A549 (cell line): ENCODE results near the gene GMDS.
A peak's percentile ranks its signal among the peaks of the same experiment; 100 is the strongest.

Source experiments
- CHD2 ChIP-seq: fragments of 150-350 bp; IDR thresholded peaks from 2 replicates; pipeline ENCODE4 v1.6.1; 2014; ENCODE audit warnings: low read length; ENCODE audit not compliant: partially characterized antibody
- EHMT2 ChIP-seq: fragments of 200-600 bp; sonication (generic); IDR thresholded peaks from 2 replicates; pipeline ENCODE4 v1.6.1; 2016; ENCODE audit warnings: antibody characterized with exemption, low read depth, mild to moderate bottlenecking, moderate library complexity
- HOXB13 ChIP-seq: fragments of 250-450 bp; sonication (Bioruptor Pico); IDR thresholded peaks from 2 replicates; pipeline ENCODE4 v1.5.0; 2020; ENCODE audit warnings: low read depth, mild to moderate bottlenecking, moderate library complexity
- PHF8 ChIP-seq: fragments of 200-600 bp; sonication (generic); IDR thresholded peaks from 2 replicates; pipeline ENCODE4 v1.6.1; 2016; ENCODE audit warnings: low read depth, mild to moderate bottlenecking, antibody characterized with exemption, moderate library complexity, borderline replicate concordance
- POLR2A ChIP-seq: IDR thresholded peaks from 2 replicates; pipeline ENCODE4 v1.6.1; 2012; ENCODE audit warnings: mild to moderate bottlenecking, low read length
- TP53 ChIP-seq: fragments of 250-450 bp; sonication (Bioruptor Pico); IDR thresholded peaks from 2 replicates; pipeline ENCODE4 v1.5.0; 2021; ENCODE audit warnings: mild to moderate bottlenecking, moderate library complexity
- ZFP36 ChIP-seq: fragments of 450-650 bp; IDR thresholded peaks from 2 replicates; pipeline ENCODE4 v1.6.1; 2014; ENCODE audit warnings: borderline replicate concordance; ENCODE audit not compliant: partially characterized antibody
- TF ChIP-seq, protein P1 (sequence below): fragments of >200 bp; sonication (Bioruptor Twin); formaldehyde crosslinking; IDR thresholded peaks from 3 replicates; pipeline ENCODE4 v1.5.1; 2016

DNA sequence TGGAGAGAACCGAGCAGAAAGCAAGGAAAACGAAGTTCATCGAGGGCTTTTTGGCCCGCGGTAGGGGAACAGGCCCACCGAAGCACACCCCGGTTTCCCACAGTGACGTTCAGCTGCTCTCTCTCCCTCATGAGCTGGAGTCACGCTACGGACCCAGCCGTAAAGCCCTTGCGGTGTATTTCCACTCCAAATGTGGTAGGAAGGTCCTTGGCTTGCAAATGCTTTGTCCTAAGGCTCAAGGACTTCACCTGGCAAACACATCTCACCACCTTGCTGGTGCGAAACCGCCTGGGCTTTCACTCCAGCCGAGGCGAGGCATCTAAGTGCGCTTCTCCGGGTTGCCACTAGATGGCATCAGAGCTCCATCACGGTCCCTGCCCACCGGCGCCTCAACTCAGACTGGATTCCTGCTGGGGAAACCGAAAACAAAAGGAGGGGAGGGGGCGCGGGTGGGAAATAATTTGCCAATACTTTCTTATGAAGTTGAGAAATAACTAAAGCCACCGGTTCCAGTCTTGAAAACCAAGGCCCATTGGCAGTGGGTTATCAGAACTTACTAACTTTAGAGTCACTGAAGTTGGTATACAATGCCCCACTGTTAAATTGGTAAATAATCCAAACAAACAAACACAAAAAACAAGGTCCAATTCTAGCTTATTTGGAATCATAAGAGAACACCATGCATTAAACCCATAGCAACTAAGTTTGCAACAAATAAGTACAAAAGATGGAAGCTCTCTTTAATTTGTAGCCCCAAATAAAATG is 649.1 kb downstream of the GMDS start:
- TF ChIP-seq, protein P1, sequence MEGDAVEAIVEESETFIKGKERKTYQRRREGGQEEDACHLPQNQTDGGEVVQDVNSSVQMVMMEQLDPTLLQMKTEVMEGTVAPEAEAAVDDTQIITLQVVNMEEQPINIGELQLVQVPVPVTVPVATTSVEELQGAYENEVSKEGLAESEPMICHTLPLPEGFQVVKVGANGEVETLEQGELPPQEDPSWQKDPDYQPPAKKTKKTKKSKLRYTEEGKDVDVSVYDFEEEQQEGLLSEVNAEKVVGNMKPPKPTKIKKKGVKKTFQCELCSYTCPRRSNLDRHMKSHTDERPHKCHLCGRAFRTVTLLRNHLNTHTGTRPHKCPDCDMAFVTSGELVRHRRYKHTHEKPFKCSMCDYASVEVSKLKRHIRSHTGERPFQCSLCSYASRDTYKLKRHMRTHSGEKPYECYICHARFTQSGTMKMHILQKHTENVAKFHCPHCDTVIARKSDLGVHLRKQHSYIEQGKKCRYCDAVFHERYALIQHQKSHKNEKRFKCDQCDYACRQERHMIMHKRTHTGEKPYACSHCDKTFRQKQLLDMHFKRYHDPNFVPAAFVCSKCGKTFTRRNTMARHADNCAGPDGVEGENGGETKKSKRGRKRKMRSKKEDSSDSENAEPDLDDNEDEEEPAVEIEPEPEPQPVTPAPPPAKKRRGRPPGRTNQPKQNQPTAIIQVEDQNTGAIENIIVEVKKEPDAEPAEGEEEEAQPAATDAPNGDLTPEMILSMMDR = peak; percentile 81
- TF ChIP-seq PHF8 (no peak), ZFP36 (no peak), POLR2A (no peak), HOXB13 (CRISPR knock-in tag) (no peak), EHMT2 (no peak), CHD2 (no peak), TP53 (CRISPR knock-in tag) (no peak)
